B cell (primary cell): Measurements from ENCODE around the gene SAP130.

Experiments
- EZH2 ChIP-seq: IDR thresholded peaks from 2 replicates; pipeline ENCODE4 v1.6.1; 2012; ENCODE audit warnings: borderline replicate concordance, low read depth, mild to moderate bottlenecking, moderate library complexity, low read length; ENCODE audit not compliant: insufficient read depth, poor library complexity, severe bottlenecking
- TF ChIP-seq, protein P1 (sequence below): fragments of 200-600 bp; IDR thresholded peaks from one replicate; pipeline ENCODE4 v1.8.0; 2022; ENCODE audit warnings: antibody characterized with exemption, mild to moderate bottlenecking

DNA sequence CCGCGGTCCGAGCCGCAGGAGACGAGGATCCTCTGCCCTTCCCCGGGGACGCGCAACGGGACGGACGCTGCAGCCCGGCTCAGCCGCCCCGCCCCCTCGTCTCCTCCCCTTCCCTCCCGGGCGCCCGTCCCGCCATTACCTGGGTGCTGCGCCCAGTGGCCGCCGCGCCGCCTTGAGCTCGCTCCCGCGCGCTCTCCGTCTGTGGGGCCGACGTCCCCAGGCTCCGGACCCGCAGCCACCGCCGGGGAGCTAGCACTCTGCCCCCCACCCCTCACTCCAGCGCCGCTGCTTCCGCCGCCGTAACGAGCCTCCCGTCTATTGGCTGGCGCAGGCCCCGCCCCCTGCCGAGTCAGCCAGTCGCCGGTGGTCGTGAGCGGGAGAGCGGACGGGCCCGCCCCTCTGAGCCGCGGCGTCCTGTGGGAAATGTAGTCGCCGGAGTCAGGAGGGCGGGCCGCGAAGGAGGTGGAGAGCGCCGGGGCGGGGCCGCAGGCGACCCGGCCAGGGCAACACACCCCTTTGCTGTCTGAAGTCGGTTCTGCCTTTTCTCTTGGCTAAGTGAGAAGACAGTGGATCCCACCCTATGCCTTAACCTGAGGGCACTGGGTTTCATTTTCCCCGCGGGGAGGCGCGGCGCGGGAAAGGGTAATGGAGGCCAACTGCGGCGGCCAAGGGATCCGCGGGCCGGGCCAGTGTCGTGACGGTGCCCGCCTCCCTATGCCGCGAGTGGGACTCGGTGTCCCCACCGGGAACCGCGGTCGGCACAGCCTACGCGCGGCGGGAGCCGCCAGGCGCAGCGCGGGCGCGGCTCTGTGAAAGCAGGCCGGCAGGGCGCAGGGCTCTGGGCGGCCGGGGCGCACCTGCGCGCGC lies at the start of gene SAP130:
- TF ChIP-seq, protein P1, sequence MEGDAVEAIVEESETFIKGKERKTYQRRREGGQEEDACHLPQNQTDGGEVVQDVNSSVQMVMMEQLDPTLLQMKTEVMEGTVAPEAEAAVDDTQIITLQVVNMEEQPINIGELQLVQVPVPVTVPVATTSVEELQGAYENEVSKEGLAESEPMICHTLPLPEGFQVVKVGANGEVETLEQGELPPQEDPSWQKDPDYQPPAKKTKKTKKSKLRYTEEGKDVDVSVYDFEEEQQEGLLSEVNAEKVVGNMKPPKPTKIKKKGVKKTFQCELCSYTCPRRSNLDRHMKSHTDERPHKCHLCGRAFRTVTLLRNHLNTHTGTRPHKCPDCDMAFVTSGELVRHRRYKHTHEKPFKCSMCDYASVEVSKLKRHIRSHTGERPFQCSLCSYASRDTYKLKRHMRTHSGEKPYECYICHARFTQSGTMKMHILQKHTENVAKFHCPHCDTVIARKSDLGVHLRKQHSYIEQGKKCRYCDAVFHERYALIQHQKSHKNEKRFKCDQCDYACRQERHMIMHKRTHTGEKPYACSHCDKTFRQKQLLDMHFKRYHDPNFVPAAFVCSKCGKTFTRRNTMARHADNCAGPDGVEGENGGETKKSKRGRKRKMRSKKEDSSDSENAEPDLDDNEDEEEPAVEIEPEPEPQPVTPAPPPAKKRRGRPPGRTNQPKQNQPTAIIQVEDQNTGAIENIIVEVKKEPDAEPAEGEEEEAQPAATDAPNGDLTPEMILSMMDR = no peak
- no peak for TF ChIP-seq EZH2
